ENCODE data around the gene ARHGAP4. TPM values are rescaled to one million over a fixed set of nuclear protein-coding genes. Genes with fewer than 3 reads are reported as not detected.

The ARHGAP4 gene
- total RNA-seq, 2 donors from 2014 or later = 56.0 to 65.0 TPM

DNA sequence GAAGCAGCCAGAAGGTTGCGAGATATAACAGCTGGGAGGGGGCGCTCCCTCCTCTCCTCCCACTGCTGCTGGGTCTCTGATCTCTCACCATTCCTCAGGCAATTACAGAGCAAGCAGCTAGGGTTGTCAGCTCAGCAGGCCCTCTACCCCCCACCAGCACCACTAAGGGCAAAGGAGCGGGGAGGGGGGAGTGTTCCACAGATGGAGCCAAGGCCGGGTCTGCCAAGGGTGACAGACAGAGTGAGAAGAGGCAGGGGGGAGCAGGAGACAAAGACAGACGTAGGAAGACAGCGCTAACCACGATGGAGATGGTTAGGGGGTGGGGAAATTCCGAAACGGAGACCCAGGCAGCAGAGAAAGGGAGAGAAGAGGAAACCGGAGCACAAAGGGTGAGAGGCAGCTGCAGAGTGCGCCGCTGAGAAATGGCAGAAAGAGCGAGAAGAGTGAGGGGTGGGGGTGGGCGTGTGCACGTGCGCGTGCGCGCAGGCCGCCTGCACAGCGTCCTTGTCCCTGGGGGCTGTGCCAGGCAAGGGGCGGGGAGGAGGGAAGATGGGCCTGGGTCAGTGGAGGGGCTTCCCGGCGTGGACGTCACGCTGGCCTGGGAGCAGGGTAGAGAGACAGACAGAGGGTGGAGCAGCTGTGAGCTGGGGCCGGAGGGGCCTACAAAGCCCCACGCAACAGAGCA lies 47.0 kb downstream of the ARHGAP4 start:
- 0 to 6% methylated on average over 3 to 20 of the region's 28 CpGs for WGBS, 2 experiments (ENCODE audit: insufficient coverage in 1 of 2, insufficient read length in 1 of 2)
- Histone ChIP-seq H3K27ac (ENCODE audit: low read depth, low read length) (peak overlapping the region; percentile 91), H3K9ac (ENCODE audit: extremely low read depth, low read length, poor library complexity, severe bottlenecking) (no peak overlapping the region), H3K9me3 (ENCODE audit: control insufficient read depth, low read length) (no peaks in the 10 kb centered on the region), H3K27me3 (ENCODE audit: control insufficient read depth, insufficient read depth, low read length, poor library complexity, severe bottlenecking) (no peaks in the 10 kb centered on the region), H3K36me3 (ENCODE audit: control insufficient read depth, insufficient read depth, low read length) (no peaks in the 10 kb centered on the region), H3K4me1 (ENCODE audit: control insufficient read depth, insufficient read depth, low read length) (peaks cover 3% of the 10 kb centered on the region), H3K4me3 (ENCODE audit: low read length) (peak overlapping the region; percentile 66)
- peaks cover 27% of the 10 kb centered on the region for H3K4me1 Mint-ChIP-seq
- H3K27me3 Mint-ChIP-seq (ENCODE audit: insufficient read depth) = no peaks in the 10 kb centered on the region
- peak overlapping the region; percentile 49 for H3K4me3 Mint-ChIP-seq
- H3K9me3 Mint-ChIP-seq = peaks cover 49% of the 10 kb centered on the region
- peak; percentile 93 for DNase-seq
- H3K27ac Mint-ChIP-seq = peak overlapping the region; percentile 86
- TF ChIP-seq, protein P1, sequence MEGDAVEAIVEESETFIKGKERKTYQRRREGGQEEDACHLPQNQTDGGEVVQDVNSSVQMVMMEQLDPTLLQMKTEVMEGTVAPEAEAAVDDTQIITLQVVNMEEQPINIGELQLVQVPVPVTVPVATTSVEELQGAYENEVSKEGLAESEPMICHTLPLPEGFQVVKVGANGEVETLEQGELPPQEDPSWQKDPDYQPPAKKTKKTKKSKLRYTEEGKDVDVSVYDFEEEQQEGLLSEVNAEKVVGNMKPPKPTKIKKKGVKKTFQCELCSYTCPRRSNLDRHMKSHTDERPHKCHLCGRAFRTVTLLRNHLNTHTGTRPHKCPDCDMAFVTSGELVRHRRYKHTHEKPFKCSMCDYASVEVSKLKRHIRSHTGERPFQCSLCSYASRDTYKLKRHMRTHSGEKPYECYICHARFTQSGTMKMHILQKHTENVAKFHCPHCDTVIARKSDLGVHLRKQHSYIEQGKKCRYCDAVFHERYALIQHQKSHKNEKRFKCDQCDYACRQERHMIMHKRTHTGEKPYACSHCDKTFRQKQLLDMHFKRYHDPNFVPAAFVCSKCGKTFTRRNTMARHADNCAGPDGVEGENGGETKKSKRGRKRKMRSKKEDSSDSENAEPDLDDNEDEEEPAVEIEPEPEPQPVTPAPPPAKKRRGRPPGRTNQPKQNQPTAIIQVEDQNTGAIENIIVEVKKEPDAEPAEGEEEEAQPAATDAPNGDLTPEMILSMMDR (conservative IDR thresholded peaks at IDR 0.05) = no peak
- H3K36me3 Mint-ChIP-seq (ENCODE audit: low read depth) = no peaks in the 10 kb centered on the region

DNA sequence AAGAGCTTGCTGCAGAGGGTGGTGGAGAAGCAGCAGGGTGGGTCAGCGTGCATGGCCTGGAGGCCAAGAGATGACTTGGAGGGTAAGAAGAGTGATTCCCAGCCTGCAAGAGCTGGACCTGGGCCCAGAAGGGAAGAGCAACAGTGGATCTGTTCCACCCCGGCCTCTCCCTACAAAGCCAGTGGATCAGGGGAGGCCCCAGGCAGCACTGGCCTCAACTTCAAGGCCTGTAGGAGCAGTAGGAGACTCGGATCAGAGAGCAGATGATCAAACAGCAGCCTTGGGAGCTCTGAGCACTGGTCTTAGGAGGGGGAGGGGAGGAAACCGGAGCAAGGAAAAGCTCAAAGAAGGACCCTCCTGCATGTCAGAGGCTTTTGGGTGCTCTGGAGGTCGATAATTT lies 47.7 kb downstream of the ARHGAP4 start:
- DNase-seq = no peak
- Mint-ChIP-seq H3K9me3 (peaks cover 46% of the 10 kb centered on the region), H3K27ac (peak overlapping the region; percentile 64), H3K27me3 (ENCODE audit: insufficient read depth) (no peaks in the 10 kb centered on the region), H3K36me3 (ENCODE audit: low read depth) (no peaks in the 10 kb centered on the region), H3K4me1 (peaks cover 27% of the 10 kb centered on the region), H3K4me3 (peak overlapping the region; percentile 49)
- 33 to 43% methylated on average over 1 to 4 of the region's 5 CpGs for WGBS, 2 experiments (ENCODE audit: insufficient coverage in 1 of 2, insufficient read length in 1 of 2)
- Histone ChIP-seq H3K4me1 (ENCODE audit: control insufficient read depth, insufficient read depth, low read length) (peaks cover 3% of the 10 kb centered on the region), H3K36me3 (ENCODE audit: control insufficient read depth, insufficient read depth, low read length) (no peaks in the 10 kb centered on the region), H3K27ac (ENCODE audit: low read depth, low read length) (no peak overlapping the region), H3K9ac (ENCODE audit: extremely low read depth, low read length, poor library complexity, severe bottlenecking) (no peak overlapping the region), H3K27me3 (ENCODE audit: control insufficient read depth, insufficient read depth, low read length, poor library complexity, severe bottlenecking) (no peaks in the 10 kb centered on the region), H3K4me3 (ENCODE audit: low read length) (peak overlapping the region; percentile 66), H3K9me3 (ENCODE audit: control insufficient read depth, low read length) (no peaks in the 10 kb centered on the region)
- TF ChIP-seq, protein P1 (conservative IDR thresholded peaks at IDR 0.05) = no peak

DNA sequence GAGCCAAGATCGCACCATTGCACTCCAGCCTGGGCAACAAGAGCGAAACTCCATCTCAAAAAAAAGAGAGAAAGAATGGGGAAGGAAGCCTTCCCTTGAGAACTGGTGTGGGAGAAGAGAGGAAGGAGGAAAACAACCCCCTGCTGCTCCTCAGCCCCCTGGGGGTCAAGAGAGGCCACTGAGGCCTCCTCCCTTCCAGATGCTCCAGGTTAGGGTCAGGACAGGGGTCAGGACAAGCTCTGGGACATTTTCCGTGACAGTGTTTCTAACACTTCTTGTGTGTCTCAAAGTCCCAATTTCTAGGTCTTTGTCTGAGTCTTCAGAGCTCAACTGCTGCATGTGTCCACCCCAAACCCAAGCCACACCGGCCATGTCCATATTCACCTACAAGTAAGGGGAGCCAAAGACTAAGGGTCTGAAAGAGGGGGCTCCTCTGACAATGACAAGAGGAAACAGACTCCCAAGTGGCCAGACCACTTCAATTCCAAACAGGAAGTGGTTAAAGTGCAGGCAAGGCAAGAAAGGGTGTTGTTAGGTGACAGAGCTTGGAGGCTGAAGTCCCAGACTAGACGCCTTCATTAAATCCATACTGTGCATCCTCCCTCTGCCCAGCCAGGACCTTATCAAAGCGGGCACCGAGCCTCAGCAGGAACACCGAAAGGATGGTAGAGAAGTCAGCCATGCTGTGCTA lies 48.3 kb downstream of the ARHGAP4 start:
- no peak overlapping the region for H3K4me3 Mint-ChIP-seq
- TF ChIP-seq, protein P1 (conservative IDR thresholded peaks at IDR 0.05) = no peak
- Histone ChIP-seq H3K9ac (ENCODE audit: extremely low read depth, low read length, poor library complexity, severe bottlenecking) (no peak overlapping the region), H3K9me3 (ENCODE audit: control insufficient read depth, low read length) (no peaks in the 10 kb centered on the region), H3K27me3 (ENCODE audit: control insufficient read depth, insufficient read depth, low read length, poor library complexity, severe bottlenecking) (no peaks in the 10 kb centered on the region), H3K4me3 (ENCODE audit: low read length) (no peak overlapping the region), H3K4me1 (ENCODE audit: control insufficient read depth, insufficient read depth, low read length) (peaks cover 3% of the 10 kb centered on the region), H3K36me3 (ENCODE audit: control insufficient read depth, insufficient read depth, low read length) (no peaks in the 10 kb centered on the region), H3K27ac (ENCODE audit: low read depth, low read length) (no peak overlapping the region)
- H3K9me3 Mint-ChIP-seq = peaks cover 50% of the 10 kb centered on the region
- no peaks in the 10 kb centered on the region for H3K27me3 Mint-ChIP-seq (ENCODE audit: insufficient read depth)
- H3K36me3 Mint-ChIP-seq (ENCODE audit: low read depth) = no peaks in the 10 kb centered on the region
- peak; percentile 20 for DNase-seq
- no peak overlapping the region for H3K27ac Mint-ChIP-seq
- peaks cover 28% of the 10 kb centered on the region for H3K4me1 Mint-ChIP-seq
- 94% methylated on average over 3 to 7 of the region's 8 CpGs for WGBS, 2 experiments (ENCODE audit: insufficient coverage in 1 of 2, insufficient read length in 1 of 2)
